ENCODE results near the gene FURIN. TPM values are rescaled to one million over a fixed set of nuclear protein-coding genes. Genes with fewer than 3 reads are reported as not detected.

The FURIN gene
- total and polyA plus RNA-seq, 9 of the 15 experiments (the other 6 are each of a cell fraction or from before 2014, with no cell fraction given) = 0.92 to 99.9 (median 34.8) TPM

DNA sequence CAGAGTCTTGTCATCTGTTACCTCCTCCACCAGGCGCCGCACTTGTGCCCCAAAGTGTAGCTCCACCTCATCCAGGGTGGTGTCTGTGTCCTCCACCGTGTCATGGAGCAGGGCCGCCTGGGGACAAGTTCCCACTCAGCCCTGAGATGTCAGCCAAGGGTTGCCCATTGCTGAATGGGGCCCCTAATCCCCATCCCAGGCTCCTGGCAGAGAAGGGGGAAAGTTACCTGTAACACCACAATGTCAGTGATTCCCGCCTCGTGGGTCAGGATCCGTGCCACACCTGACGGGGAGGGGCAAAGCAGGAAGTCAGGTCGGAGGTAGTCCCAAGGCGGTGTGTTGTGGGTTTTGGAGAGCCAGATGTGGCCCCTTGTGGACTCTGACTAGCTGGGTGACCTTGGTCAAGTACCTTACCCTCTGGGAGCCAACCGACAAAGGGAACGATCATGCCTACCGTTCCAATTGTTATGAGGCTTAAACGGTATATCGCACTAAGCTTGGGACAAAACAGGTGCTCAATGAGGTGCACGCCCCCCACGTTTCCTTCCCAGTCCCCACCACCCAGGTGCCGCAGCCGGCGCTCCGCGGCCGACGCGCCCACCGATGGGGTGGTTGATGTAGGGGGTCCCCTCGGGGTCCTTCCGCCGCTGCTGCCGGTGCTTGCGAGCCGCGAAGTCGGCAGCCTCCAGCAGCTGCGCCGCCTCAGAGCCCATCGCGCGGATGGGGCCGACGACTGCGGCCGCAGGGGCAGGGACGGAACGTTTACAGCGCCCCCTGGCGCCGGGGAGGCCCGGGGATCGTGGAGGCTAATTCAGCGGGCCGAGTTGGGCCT is 63.7 kb downstream of the FURIN start, which contains the start of gene HDDC3 (continued):
- no peak for TF ChIP-seq FOS (IDR thresholded peaks at IDR 0.05; ENCODE audit: extremely low read depth, insufficient read length)
- TF ChIP-seq GTF2E2 (tag; IDR thresholded peaks at IDR 0.05) = no peak
- peak; percentile 66; the same call in 1 of the 2 replicates for TF ChIP-seq E2F3 (CRISPR knock-in tag; IDR thresholded peaks at IDR 0.05)
- TF ChIP-seq PCBP1 (IDR thresholded peaks at IDR 0.05; ENCODE audit: low read depth, low read length, poor library complexity, severe bottlenecking) = peak; percentile 24
- TF ChIP-seq NFYB (IDR thresholded peaks at IDR 0.05; ENCODE audit: extremely low read depth, insufficient read length) = no peak
- TF ChIP-seq SAFB (IDR thresholded peaks at IDR 0.05; ENCODE audit: borderline replicate concordance, low read depth, low read length) = peak; percentile 77
- TF ChIP-seq PRMT5 (CRISPR knock-in tag; IDR thresholded peaks at IDR 0.05) = no peak
- TF ChIP-seq MCM2 (IDR thresholded peaks at IDR 0.05; ENCODE audit: low read depth) = no peak
- TF ChIP-seq, protein P1, sequence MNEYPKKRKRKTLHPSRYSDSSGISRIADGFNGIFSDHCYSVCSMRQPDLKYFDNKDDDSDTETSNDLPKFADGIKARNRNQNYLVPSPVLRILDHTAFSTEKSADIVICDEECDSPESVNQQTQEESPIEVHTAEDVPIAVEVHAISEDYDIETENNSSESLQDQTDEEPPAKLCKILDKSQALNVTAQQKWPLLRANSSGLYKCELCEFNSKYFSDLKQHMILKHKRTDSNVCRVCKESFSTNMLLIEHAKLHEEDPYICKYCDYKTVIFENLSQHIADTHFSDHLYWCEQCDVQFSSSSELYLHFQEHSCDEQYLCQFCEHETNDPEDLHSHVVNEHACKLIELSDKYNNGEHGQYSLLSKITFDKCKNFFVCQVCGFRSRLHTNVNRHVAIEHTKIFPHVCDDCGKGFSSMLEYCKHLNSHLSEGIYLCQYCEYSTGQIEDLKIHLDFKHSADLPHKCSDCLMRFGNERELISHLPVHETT (CRISPR knock-in tag; conservative IDR thresholded peaks at IDR 0.05 in 1 of 2, IDR thresholded peaks at IDR 0.05 in 1 of 2) = no peak
- TF ChIP-seq, protein P2, sequence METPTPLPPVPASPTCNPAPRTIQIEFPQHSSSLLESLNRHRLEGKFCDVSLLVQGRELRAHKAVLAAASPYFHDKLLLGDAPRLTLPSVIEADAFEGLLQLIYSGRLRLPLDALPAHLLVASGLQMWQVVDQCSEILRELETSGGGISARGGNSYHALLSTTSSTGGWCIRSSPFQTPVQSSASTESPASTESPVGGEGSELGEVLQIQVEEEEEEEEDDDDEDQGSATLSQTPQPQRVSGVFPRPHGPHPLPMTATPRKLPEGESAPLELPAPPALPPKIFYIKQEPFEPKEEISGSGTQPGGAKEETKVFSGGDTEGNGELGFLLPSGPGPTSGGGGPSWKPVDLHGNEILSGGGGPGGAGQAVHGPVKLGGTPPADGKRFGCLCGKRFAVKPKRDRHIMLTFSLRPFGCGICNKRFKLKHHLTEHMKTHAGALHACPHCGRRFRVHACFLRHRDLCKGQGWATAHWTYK (CRISPR knock-in tag; IDR thresholded peaks at IDR 0.05) = peak; percentile 91
- peak; percentile 72 for TF ChIP-seq NFRKB (IDR thresholded peaks at IDR 0.05; ENCODE audit: low read depth)
- TF ChIP-seq ZNF197 (CRISPR knock-in tag; IDR thresholded peaks at IDR 0.05; ENCODE audit: low read depth) = no peak
- no peak for TF ChIP-seq ZNF3 (CRISPR knock-in tag; IDR thresholded peaks at IDR 0.05)
- TF ChIP-seq, protein P3, sequence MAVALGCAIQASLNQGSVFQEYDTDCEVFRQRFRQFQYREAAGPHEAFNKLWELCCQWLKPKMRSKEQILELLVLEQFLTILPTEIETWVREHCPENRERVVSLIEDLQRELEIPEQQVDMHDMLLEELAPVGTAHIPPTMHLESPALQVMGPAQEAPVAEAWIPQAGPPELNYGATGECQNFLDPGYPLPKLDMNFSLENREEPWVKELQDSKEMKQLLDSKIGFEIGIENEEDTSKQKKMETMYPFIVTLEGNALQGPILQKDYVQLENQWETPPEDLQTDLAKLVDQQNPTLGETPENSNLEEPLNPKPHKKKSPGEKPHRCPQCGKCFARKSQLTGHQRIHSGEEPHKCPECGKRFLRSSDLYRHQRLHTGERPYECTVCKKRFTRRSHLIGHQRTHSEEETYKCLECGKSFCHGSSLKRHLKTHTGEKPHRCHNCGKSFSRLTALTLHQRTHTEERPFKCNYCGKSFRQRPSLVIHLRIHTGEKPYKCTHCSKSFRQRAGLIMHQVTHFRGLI (CRISPR knock-in tag; IDR thresholded peaks at IDR 0.05) = no peak
- TF ChIP-seq POLR2G (IDR thresholded peaks at IDR 0.05; ENCODE audit: low read depth, low read length) = peak; percentile 93
- TF ChIP-seq ARID1B (IDR thresholded peaks at IDR 0.05) = no peak; the same call in 1 of the 2 replicates
- TF ChIP-seq NONO (IDR thresholded peaks at IDR 0.05; ENCODE audit: low read depth in 2 of 2, low read length in 1 of 2) = peak; percentile 46 to 72; a peak in 2 of 4 replicates
- no peak for TF ChIP-seq MTF1 (CRISPR knock-in tag; IDR thresholded peaks at IDR 0.05; ENCODE audit: borderline replicate concordance)
- TF ChIP-seq, protein P4, sequence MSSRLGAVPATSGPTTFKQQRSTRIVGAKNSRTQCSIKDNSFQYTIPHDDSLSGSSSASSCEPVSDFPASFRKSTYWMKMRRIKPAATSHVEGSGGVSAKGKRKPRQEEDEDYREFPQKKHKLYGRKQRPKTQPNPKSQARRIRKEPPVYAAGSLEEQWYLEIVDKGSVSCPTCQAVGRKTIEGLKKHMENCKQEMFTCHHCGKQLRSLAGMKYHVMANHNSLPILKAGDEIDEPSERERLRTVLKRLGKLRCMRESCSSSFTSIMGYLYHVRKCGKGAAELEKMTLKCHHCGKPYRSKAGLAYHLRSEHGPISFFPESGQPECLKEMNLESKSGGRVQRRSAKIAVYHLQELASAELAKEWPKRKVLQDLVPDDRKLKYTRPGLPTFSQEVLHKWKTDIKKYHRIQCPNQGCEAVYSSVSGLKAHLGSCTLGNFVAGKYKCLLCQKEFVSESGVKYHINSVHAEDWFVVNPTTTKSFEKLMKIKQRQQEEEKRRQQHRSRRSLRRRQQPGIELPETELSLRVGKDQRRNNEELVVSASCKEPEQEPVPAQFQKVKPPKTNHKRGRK (tag; IDR thresholded peaks at IDR 0.05) = no peak
- TF ChIP-seq GATAD2B (IDR thresholded peaks at IDR 0.05; ENCODE audit: borderline replicate concordance) = no peak; the same call in 1 of the 2 replicates

Data from K562 (cell line).